Memory B cell (primary cell): ENCODE results near the gene UTF1.

Source experiments
- ATAC-seq: fragments of 150-1000 bp; cut with Tn5 transposase; 2 replicates; pipeline ENCODE4 v1.10.0; 2021; ENCODE audit warnings: low read depth, mild to moderate bottlenecking, moderate library complexity
- DNase-seq, 2 donors: peaks; one replicate each; pipeline ENCODE4 v3.0.0; 2022; ENCODE audit warnings: low spot score in 2 of 2
- H3K27ac Mint-ChIP-seq: one replicate; pipeline ENCODE4 v1.8.0; 2022; ENCODE audit warnings: mild to moderate bottlenecking, moderate library complexity, mixed read lengths
- H3K27me3 Mint-ChIP-seq: one replicate; pipeline ENCODE4 v1.8.0; 2022; ENCODE audit warnings: mixed read lengths
- H3K36me3 Mint-ChIP-seq: one replicate; pipeline ENCODE4 v1.8.0; 2022; ENCODE audit warnings: mild to moderate bottlenecking, mixed read lengths
- H3K4me1 Mint-ChIP-seq: one replicate; pipeline ENCODE4 v1.8.0; 2022; ENCODE audit warnings: mixed read lengths
- H3K4me3 Mint-ChIP-seq: one replicate; pipeline ENCODE4 v1.8.0; 2022; ENCODE audit warnings: mild to moderate bottlenecking, moderate library complexity, mixed read lengths
- H3K9me3 Mint-ChIP-seq: one replicate; pipeline ENCODE4 v1.8.0; 2022; ENCODE audit warnings: mixed read lengths

UTF1 gene

DNA sequence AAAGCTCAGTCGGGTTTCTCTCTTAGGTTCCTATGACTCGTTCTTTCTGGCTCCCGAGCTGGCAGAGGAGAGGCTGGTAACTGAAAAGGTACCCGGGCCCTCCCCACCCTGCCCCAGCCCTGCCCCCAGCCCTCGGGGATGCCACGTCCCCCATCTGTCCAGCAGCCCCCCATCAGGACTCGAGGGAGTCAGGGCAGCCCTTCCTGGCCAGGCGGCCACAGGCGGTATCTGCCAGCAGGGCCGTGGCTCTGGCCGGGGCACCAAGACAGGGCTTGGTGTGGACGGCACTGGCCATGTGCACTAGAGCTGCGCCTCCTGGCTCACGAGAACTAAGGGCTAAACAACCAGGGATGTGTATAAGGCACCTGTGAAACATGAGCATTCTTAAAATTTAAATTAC, 40.3 kb upstream of the UTF1 start:
- DNase-seq: no peak
- Mint-ChIP-seq H3K36me3 (no peaks in the 10 kb centered on the region), H3K4me1 (no peaks in the 10 kb centered on the region), H3K9me3 (peaks cover 10% of the 10 kb centered on the region), H3K27me3 (no peaks in the 10 kb centered on the region), H3K4me3 (no peak overlapping the region), H3K27ac (no peak overlapping the region)
- no peak for ATAC-seq

DNA sequence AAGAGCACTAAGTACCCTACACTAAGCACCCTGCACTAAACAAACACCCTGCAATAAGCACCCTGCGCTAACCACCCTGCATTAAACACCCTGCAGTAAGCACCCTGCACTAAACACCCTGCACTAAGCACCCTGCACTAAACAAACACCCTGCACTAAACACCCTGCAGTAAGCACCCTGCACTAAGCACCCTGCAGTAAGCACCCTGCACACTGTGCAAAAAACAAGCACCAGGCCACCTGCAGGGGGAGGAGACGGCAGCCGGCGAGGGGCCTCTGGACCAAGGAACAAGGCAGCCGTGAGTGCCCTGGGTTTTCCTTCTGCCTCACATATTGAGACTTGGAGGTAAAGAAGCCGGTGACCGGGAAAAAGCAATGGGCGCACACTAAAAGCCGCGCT, 39.8 kb upstream of the UTF1 start:
- DNase-seq (no peak), ATAC-seq (no peak)
- Mint-ChIP-seq H3K9me3 (peaks cover 10% of the 10 kb centered on the region), H3K4me1 (no peaks in the 10 kb centered on the region), H3K27me3 (no peaks in the 10 kb centered on the region), H3K4me3 (no peak overlapping the region), H3K27ac (no peak overlapping the region), H3K36me3 (no peaks in the 10 kb centered on the region)

DNA sequence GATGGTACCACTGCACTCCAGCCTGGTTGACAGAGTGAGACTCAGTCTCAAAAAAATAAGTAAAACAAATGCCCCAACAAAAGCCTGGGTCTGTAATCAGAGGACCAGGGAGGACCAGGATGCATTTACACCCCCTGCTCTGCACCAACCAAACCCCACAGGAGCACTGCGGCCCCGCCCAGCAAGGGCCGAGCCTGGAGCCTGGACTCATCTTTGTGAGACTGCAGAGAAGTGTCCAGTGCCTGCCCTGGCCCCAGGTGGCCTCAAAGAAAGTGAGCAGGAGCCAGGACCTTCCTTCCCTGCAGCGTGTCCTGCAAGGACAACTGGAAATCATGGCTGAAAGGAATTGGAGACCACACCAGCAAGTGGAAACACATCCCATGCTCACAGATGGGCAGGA, 38.4 kb upstream of the UTF1 start:
- peaks cover 10% of the 10 kb centered on the region for H3K9me3 Mint-ChIP-seq
- DNase-seq (no peak), ATAC-seq (no peak)
- H3K27me3 Mint-ChIP-seq: peaks cover 2% of the 10 kb centered on the region
- no peaks in the 10 kb centered on the region for H3K4me1 Mint-ChIP-seq
- no peak overlapping the region for H3K27ac Mint-ChIP-seq
- H3K36me3 Mint-ChIP-seq: no peaks in the 10 kb centered on the region
- H3K4me3 Mint-ChIP-seq: no peak overlapping the region

DNA sequence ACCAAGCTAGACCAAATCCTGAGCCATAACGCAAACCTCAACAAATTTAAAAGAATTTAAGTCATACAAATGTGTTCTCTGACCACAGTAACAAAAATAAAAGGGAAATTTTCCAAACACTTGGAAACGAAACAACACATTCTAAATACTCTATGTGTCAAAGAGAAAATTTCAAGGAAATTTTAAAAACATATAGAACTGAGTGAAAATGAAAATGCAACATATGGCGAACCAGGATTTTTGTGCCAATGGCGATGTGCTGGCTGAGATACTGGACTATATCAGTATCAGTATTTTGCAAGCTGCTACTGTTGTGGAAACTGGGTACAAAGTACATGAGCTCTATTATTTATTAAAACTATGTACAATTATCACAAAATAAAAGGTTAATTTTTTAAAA, 35.9 kb upstream of the UTF1 start:
- H3K27ac Mint-ChIP-seq: no peak overlapping the region
- DNase-seq (no peak), ATAC-seq (no peak)
- H3K4me3 Mint-ChIP-seq: no peak overlapping the region
- no peaks in the 10 kb centered on the region for H3K36me3 Mint-ChIP-seq
- H3K27me3 Mint-ChIP-seq: peaks cover 2% of the 10 kb centered on the region
- no peaks in the 10 kb centered on the region for H3K4me1 Mint-ChIP-seq
- peaks cover 10% of the 10 kb centered on the region for H3K9me3 Mint-ChIP-seq

DNA sequence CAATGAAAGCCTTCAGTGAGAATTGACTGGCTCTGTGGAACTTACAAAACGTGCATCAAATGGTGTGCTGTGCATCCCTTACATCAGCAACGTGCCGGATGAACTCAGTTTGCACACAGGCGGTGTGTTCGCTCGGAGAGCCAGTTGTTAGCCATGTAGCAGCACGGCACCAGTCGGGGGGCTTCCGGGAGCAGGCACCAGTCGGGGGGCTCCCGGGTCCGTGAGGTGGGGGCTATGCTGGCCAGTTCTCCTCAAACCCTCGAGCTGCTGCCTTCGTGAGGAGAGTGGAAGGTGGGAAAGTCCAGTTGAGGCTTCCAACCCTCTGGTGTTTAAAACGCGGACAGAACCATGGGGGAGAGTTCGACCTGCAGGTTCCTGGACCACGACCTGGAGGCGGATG, 34.9 kb upstream of the UTF1 start:
- Mint-ChIP-seq H3K4me3 (no peak overlapping the region), H3K4me1 (no peaks in the 10 kb centered on the region), H3K9me3 (peaks cover 10% of the 10 kb centered on the region), H3K36me3 (no peaks in the 10 kb centered on the region), H3K27ac (no peak overlapping the region), H3K27me3 (peaks cover 2% of the 10 kb centered on the region)
- DNase-seq: no peak
- no peak for ATAC-seq

DNA sequence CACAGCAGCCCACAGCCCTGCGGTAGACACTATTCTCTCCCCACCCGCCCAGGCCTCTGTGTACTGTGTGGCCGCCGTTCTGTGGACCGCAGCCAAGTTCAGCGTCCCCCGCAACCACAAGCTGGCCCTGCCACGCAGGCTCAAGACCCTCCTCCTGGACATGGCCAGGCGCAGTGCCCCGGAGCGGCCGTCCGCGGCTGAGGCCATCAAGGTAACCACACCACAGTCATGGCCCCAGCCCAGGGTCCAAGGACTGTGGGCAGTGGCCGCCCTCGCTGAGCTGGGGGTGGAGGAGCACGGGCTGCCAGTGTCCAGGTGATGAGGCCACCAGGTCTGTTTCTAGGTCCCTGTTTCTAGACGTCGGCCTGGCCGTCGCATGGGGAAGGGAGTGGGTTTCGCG, 34.4 kb upstream of the UTF1 start:
- Mint-ChIP-seq H3K4me1 (no peaks in the 10 kb centered on the region), H3K9me3 (peaks cover 10% of the 10 kb centered on the region), H3K36me3 (no peaks in the 10 kb centered on the region), H3K27me3 (peaks cover 2% of the 10 kb centered on the region), H3K27ac (no peak overlapping the region), H3K4me3 (no peak overlapping the region)
- ATAC-seq (no peak), DNase-seq (no peak)

DNA sequence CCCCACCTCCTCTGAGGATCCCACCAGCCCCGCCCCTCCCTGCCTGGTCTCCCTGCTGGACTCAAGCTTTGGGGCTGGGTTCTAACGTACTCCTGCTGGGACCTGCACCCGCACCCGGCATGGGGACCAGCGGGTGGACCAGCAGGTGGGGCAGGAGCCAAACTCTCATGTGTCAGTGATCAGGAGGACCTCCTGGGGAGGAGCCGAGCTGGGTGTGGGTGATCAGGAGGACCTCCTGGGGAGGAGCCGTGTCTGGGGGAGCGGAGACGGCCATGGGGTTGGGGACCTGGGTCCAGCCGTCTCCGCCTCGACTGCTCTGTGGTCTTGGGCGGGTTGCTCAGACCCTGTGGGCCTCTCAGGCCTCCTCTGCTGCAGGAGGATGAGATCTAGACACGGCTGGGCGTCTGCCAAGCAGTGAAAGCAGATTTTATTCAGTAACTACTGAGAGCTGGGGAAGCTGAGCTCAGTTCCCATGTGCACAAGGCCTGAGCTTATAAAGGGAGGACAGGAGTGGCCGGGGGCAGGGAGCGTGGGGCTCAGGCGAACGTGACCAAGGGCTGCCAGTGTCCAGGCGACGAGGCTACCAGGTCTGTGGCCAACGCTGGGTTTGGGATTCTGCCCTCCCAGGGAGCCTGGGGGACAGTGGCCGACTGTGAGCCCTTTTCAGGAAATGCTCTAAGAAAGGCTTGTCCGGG, 33.6 kb upstream of the UTF1 start:
- peaks cover 2% of the 10 kb centered on the region for H3K27me3 Mint-ChIP-seq
- H3K4me3 Mint-ChIP-seq: no peak overlapping the region
- H3K4me1 Mint-ChIP-seq: no peaks in the 10 kb centered on the region
- DNase-seq (no peak), ATAC-seq (no peak)
- no peak overlapping the region for H3K27ac Mint-ChIP-seq
- no peaks in the 10 kb centered on the region for H3K36me3 Mint-ChIP-seq
- H3K9me3 Mint-ChIP-seq: peaks cover 10% of the 10 kb centered on the region

DNA sequence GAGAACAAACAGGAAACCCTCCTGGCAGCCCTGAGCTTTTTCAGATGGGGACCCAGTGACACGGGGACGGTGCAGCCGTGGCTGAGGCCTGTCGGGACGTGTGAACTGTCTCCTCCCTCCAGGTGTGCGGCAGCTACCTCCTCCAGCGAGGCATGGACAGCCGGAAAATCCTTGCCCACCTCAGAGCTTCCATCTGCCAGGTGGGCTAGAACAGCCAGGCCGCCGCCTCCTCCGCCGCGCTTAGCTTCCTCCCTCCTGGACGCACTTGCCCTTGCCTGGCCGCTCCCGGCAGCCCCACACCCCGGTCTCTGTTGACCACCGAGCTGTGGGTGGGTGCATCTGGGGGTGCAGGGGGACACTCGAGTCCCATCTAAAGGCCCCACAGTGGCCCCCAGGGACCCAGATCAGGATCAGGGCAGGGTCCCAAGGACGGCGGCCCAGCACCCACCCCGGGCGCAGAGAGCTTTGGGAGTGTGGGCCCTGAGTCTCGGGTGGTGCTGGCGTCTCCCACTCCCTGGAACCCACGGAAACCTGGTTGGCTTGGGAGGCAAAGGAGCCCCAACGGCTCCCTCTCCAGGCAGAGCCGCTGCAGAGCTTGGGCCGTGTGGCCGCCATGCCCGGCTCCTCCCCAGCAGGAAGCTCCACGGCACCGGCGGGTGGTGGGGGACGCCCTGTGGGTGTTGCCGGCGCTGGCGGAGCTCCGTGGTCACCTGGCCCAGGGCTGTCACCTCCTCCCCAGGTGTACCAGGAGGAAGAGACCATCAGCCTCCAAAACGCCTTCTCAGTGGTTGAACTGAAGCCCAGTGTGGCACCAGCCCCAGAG, 32.9 kb upstream of the UTF1 start:
- H3K36me3 Mint-ChIP-seq: no peaks in the 10 kb centered on the region
- ATAC-seq: no peak
- H3K4me1 Mint-ChIP-seq: no peaks in the 10 kb centered on the region
- DNase-seq: no peak
- H3K27me3 Mint-ChIP-seq: peaks cover 2% of the 10 kb centered on the region
- H3K4me3 Mint-ChIP-seq: no peak overlapping the region
- H3K27ac Mint-ChIP-seq: no peak overlapping the region
- peaks cover 8% of the 10 kb centered on the region for H3K9me3 Mint-ChIP-seq

DNA sequence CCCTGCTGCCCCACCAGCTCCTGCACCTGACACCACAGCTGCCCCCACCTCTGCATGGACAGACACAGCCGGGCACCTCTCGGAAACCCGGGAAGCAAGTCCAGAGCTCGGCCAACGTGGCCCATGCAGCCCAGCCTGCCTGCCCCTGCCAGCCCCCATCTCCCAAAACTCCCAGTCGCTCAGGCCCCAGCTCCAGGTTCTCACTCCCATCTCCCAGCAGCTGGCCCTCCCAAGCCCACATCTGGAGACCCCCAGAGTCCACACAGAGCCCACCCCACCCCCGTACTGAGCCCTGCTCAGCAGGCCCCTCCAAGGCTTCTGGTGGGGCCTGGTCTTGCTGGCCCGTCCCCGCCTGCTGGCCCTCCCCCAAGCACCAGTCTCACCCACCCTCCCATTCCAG, 32.2 kb upstream of the UTF1 start:
- no peak overlapping the region for H3K4me3 Mint-ChIP-seq
- ATAC-seq (no peak), DNase-seq (no peak)
- no peak overlapping the region for H3K27ac Mint-ChIP-seq
- H3K9me3 Mint-ChIP-seq: peaks cover 7% of the 10 kb centered on the region
- no peaks in the 10 kb centered on the region for H3K4me1 Mint-ChIP-seq
- H3K36me3 Mint-ChIP-seq: no peaks in the 10 kb centered on the region
- peaks cover 2% of the 10 kb centered on the region for H3K27me3 Mint-ChIP-seq

DNA sequence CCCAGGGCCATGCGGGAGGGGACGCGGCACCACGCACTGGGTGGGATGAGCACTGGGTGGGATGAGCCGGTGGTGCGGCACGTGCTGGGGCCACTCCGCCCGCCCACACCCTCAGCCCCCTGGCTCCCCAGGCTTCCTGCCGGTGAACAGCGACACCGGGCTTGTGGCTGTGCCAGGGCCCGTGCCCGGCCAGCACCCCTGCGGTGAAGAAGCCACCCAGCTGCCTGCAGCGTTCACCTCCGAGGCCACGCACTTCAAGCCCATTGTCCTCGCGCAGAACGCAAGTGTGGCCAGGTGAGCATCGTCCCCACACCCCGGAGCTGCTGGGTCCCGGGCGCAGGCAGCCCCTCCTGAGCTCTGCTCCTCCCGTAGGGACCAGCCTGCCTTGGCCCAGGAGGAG, 31.8 kb upstream of the UTF1 start:
- H3K36me3 Mint-ChIP-seq: no peaks in the 10 kb centered on the region
- H3K27me3 Mint-ChIP-seq: peaks cover 2% of the 10 kb centered on the region
- H3K27ac Mint-ChIP-seq: no peak overlapping the region
- H3K4me3 Mint-ChIP-seq: no peak overlapping the region
- no peak for ATAC-seq
- H3K9me3 Mint-ChIP-seq: peaks cover 7% of the 10 kb centered on the region
- H3K4me1 Mint-ChIP-seq: no peaks in the 10 kb centered on the region
- DNase-seq: no peak

DNA sequence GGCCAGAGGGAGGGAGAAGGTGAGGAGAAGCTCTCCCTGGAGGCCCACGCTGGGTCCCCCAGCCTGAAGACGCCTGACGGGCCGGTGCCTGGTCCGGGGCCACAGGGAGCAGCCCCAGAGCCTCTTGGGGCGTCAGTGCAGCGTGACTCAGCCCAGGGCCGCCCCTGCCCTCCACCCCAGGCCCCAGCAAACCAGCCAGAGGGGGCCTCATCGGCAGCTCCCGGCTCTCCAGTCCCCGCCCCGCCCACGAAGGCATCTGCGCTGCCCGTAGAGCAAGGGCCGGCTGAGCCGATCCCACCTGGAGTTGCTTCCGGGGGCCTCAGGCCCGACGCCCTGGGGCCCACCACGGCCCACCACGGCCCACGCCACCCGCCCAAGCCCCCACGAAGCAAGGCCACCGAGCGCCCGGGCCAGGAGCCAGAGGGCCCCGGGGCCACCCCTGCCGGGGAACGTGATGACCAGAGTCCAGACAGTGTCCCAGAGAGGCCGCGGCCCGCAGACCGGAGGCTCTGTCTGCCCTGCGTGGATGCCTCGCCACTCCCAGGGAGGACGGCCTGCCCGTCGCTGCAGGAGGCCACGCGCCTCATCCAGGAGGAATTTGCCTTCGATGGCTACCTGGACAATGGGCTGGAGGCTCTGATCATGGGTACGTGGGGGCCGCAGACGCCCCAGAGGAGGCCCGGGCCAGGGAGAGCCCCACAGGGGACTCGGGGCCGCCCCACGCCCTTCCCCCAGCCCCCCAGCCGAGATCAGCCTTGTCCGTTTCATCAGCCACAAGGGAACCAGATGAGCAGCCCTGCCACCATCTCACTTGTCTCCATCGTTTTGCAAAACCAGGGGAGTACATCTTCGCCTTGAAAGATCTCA, 31.2 kb upstream of the UTF1 start:
- Mint-ChIP-seq H3K4me3 (no peak overlapping the region), H3K27ac (no peak overlapping the region), H3K9me3 (peaks cover 2% of the 10 kb centered on the region), H3K4me1 (no peaks in the 10 kb centered on the region), H3K27me3 (peaks cover 2% of the 10 kb centered on the region), H3K36me3 (no peaks in the 10 kb centered on the region)
- ATAC-seq (no peak), DNase-seq (no peak)

DNA sequence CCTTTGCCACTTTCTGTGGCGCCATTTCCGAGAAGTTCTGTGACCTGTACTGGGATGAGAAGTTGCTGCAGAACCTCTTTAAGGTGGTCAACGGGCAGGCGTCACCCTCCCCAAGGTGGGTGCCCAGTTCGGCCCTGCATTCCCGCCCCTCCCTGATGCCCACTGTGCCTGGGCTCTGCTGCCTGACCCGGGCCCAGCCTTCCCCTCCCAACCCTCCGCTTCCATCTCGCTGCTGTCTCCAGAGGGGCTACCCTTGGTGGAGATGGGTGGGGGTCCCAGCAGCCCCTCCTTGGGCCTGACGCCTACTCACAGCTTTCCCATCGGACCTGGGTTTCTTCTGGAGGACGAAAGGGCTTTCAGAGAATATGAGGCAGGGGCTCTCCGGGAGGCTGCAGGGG, 30.5 kb upstream of the UTF1 start:
- no peak for ATAC-seq
- Mint-ChIP-seq H3K36me3 (no peaks in the 10 kb centered on the region), H3K4me3 (no peak overlapping the region), H3K9me3 (no peaks in the 10 kb centered on the region), H3K27me3 (peaks cover 2% of the 10 kb centered on the region), H3K4me1 (no peaks in the 10 kb centered on the region), H3K27ac (no peak overlapping the region)
- DNase-seq: no peak

DNA sequence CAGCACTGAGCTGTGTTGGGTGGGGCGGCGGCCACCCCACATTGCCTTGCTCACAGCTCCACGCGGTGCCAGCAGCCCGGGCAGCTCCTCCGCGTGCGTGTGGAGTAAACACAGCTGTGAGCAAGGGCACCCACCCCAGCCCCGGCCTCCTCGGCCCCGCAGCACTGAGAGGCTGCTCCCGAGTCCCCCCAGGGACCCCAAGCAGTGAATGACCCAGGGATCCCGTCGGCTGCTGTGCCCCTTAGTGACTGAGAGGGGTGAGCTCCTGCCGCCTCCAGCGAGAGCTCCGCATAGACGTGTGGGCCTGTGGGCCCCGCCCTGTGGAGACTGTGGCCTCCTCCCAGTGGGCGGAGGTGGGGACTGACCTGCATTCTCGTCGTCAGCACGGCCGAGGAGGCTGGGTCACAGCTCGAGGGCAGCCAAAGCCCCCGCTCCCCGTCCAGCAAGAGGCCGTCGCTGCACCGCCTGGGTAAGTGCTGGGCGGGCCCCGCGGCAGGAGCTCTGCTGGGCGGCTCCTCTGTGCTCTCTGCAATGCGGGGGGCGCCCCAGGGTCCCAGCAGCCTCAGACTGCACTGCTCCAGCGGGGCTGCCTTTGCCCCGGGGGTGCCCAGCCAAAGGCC, 29.9 kb upstream of the UTF1 start:
- ATAC-seq (no peak), DNase-seq (no peak)
- Mint-ChIP-seq H3K9me3 (no peaks in the 10 kb centered on the region), H3K36me3 (no peaks in the 10 kb centered on the region), H3K27ac (no peak overlapping the region), H3K4me3 (no peak overlapping the region), H3K4me1 (no peaks in the 10 kb centered on the region), H3K27me3 (peaks cover 2% of the 10 kb centered on the region)

DNA sequence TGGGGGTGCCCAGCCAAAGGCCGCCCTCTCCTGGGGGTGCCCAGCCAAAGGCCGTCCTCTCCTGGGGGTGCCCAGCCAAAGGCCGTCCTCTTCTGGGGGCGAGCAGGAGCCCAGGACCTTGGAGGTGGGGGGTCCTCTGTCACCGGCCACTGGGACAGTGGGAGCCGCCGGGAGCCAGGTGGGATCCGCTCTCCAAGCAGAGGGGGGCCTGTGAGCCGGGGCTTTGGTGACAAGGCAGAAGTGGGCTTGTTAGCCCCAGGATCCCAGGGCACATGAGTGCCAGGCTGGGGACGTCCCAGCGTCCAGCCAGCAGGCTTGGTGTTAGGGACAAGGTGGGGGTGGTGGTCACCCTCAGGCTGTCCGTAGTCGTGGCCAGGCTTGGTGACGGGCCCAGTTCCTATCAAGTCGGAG, 29.4 kb upstream of the UTF1 start:
- ATAC-seq (no peak), DNase-seq (no peak)
- no peaks in the 10 kb centered on the region for H3K9me3 Mint-ChIP-seq
- no peaks in the 10 kb centered on the region for H3K4me1 Mint-ChIP-seq
- H3K36me3 Mint-ChIP-seq: no peaks in the 10 kb centered on the region
- no peak overlapping the region for H3K27ac Mint-ChIP-seq
- H3K27me3 Mint-ChIP-seq: peaks cover 3% of the 10 kb centered on the region
- no peak overlapping the region for H3K4me3 Mint-ChIP-seq
